HG03378 (cell line): ENCODE results near the gene BNC1.

ENCODE experiments used
- ATAC-seq: cut with Tn5 transposase; IDR thresholded peaks from one replicate; pipeline ENCODE4 v1.9.1; 2021; ENCODE audit warnings: mild to moderate bottlenecking, moderate library complexity; ENCODE audit not compliant: unreplicated experiment

The BNC1 gene

GRCh38 chr15:83300826-83301225 is 16.4 kb upstream of the BNC1 start:
- ATAC-seq: no peak

GRCh38 chr15:83299462-83299861 is 15.0 kb upstream of the BNC1 start:
- no peak for ATAC-seq

DNA sequence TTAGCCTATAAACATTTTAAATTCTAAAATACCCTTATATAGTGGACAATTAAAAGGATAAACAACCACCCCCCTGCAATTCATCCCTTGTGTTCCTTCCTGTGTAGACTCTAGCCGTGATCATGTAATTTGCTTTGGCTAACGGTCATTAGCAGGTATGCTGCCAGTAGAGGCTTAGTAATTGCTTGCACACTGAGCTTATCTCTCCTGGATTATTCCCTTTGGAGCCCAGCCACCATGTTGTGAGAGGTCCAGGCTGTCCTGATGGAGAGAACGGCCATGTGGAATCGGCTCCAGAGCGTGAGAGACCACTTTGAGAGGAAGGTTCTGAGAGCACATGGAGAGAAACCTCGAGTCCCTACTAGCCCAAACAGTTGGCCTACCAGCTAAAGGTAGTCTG is 11.0 kb upstream of the BNC1 start:
- no peak for ATAC-seq

DNA sequence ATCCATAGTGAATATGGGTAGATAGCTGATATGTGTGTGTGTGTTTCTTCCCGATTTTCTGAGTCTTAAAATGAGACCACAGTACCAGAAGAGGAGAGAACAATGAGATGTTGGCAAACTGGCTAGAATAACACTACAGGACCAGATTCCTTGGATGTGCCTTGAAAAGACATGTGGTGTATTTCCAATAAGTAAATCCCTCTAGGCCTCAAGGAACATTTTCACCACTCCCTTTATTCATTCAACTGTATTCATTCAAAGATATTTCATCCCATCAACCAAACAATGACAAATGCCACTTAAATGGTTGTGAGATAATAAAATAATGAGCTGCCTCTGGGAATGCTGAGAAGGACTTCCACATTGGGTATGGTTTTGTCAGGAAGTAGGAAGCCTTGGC is 8.7 kb upstream of the BNC1 start:
- ATAC-seq: no peak

- no peak for ATAC-seq
These were observed 7.9 kb upstream of the BNC1 start for GRCh38 chr15:83292317-83292716.

DNA sequence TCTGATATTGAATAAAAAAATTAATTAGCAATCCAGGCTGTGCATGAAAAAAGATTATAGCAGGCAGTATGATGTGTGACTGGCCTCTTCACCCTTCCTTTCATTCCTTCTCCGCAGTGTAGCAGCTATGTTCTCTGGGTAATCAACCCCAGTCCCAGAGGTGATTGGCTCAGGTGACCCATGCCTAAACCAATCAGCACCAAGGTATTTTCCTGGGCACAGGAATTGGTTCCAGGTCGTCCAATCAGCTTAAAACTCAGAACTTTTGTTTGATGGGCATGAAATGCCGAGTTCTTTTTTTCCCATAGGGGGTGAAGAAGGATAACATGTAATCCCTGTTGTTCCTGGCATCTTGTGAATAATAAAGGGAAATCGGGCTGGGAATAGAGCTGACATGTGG is 5.8 kb upstream of the BNC1 start:
- ATAC-seq: no peak

DNA sequence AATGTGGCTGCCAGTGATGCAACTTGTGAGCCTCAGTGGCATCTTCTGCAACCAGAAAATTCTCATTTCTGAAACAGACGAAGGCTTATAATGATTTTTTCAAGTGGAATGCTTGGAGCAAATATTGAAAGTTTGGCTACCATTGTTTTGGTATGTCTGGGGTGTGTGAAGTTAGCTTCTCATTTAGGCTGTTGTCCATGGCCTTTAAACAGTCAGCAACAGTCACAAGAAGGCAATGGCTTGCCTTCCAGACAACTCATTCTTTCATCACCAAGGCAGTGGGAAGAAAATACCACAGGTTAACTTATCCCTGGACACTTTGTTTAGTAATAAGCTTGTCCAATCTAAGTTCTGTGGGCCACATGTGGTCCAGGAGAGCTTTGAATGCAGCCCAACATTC is 4.7 kb upstream of the BNC1 start:
- ATAC-seq: no peak

- ATAC-seq: no peak
These were observed 3.9 kb upstream of the BNC1 start for GRCh38 chr15:83288381-83288801.

DNA sequence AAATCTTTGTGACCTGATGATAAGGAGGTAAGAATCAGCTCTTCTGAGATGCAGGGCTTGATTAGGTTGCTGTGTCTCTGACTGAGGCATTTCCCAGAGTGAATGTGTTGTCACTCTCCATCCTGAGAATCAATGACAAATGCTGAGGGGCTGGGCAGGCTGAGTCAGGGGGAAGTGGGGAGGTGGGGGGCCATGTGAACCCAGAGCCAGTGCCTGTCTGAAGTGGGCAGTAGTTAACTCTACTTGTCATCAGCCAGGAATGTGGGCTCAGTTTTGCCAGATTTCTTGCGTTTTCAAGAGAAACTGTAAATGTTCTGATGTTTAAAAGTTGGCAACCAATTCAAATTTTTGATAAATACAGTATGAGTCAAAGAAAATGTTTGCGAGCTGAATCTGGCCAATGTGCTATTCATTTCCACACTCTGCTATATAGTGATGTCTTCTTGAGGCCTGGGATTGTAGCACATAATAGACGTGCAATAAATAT is 3.1 kb upstream of the BNC1 start:
- ATAC-seq: no peak

DNA sequence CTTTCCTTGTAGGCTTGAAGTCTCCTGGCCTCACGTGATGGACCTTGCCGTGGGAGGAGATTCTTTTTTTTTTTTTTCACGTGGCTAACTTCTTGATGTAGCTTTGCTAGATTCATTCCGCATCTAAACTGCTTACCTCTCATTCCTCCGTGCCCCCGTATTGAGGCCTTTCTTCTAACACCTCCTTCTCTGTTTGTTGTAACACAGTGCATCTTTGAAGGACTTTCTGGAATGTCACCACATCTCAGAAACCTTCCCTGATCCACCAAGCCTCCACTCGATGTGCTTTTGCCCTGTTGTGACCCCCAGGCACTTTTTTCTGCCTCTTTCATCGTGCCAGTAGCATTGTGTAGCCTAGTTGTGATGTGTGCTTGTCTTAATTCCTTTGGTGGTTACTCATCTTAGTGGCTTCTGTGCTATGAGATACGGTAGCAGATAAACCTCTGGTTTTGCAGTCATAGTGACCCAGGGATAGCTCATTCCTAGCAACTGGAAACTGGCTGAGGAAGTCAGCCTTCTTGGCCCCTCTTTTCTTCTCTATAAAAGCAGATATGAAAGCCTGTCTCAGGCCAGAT is 1.6 kb upstream of the BNC1 start:
- no peak for ATAC-seq

DNA sequence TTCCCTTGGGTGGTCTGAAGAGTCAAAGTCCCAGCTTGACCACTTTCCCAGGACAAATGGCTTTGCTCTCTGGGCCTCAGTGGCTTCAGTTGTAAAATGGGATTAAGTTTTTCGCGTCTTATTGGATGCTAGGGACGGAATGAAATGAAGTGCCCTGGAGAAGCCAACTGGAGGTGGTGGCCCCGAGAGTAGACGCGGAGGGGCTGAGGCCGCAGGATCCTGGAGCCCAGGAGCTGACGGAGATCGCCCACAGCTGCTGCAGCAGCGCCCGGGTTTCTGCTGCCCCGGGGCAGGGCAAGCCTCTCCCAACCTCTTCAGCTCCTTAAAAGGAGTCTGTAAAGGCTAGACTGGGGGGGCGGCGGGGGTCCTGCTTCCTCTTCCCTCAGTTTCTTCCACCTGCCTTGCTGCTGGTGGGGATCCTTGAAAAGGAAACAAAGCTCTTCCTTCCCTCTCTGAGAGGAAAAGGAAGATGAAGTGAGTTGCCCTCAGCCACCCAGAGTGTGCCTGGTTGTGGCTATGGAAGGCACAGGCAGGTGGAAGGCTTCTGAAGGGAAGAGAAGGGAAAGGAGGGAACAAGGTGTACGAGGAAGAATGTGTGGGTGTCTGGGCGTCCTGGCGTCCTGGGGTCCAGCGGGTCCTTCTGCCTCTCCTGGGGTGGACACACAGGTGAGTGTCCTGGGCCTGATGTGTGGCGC is 967 bp upstream of the BNC1 start:
- ATAC-seq: no peak

GRCh38 chr15:83283813-83284558 is 478 bp downstream of the BNC1 start:
- no peak for ATAC-seq

DNA sequence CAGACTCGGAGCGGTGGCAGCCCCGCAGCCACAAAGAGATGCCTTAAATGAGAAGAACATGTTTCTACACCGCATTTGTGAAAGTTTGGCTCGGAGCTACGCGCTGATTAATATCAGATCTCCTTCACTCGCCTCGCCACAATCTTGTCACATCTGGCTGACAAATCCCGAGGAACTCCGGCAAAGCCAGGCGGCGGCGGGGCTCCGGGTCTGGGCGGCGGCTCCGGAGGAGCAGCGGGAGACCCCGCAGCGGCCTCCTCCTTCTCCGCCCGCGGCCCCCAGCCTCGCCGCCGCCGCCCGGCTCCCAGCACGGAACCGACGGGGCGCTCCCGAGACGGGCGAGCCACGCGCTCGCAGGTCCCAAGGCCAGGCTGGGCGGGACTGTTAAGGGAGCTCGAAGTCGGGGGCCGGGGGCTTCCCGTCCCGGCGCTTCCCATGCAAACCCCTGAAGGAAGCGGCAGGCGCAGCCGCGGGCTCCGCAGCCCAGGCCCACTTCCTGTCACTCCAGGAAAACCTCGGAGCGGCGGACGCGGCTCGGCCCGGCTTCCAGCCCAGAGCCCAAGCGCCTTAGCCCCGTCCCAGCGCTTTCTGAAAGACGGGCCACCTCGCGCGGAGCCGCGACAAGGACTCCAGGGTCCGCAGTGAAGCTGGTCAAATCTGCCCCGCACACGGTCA is 1.2 kb downstream of the BNC1 start:
- ATAC-seq: no peak

- no peak for ATAC-seq
These were observed 1.7 kb downstream of the BNC1 start for GRCh38 chr15:83282776-83283137.

GRCh38 chr15:83282141-83282540 is 2.3 kb downstream of the BNC1 start:
- ATAC-seq: no peak

GRCh38 chr15:83278191-83278590 is 6.3 kb downstream of the BNC1 start:
- ATAC-seq: no peak

DNA sequence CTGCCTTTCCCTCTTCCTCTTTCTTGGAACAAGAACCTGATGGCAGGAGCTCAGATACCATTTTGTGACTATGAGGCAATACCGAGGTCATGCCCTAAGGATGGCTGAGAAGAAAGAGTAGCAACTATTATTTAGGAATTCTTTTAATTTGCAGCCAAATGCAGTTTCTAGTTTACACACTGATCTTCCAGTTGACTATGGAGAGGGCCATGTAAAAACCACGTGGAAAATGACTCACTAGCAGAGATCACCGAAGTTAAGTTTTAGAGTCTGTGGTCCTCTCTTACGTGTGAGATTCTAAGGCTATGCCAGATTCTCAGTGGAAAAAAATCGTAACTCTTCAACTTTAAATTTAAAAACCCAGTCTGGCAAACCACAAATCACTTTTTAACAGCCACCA is 7.8 kb downstream of the BNC1 start:
- no peak for ATAC-seq

- no peak for ATAC-seq
These were observed 9.1 kb downstream of the BNC1 start for GRCh38 chr15:83275412-83275811.

GRCh38 chr15:83270176-83270575 is 14.3 kb downstream of the BNC1 start:
- no peak for ATAC-seq

DNA sequence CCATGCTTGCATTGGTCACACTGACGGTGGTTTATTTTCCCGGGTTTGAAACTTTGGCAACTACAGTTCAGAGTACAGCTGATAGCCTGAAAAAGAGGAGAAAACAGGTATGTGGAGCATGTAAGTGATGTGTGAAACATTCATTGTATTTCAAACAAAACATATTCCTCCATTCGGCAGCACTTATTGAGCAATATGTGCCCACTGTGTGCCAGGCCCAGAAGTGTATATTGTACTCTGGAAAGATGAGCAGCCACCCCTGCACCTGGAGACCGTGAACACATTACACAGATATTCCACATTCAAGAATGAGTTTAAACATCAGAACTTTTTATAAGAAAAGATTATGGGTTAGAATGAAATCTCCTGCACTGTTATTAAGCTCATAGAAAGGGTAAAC is 16.3 kb downstream of the BNC1 start:
- no peak for ATAC-seq

- no peak for ATAC-seq
These were observed 21.7 kb downstream of the BNC1 start for GRCh38 chr15:83262594-83263315.
